Activated CD8-positive, alpha-beta memory T cell treated with anti-CD3 and anti-CD28 coated beads, Interleukin-2, amount 50 U/mL, for 24 hours (primary cell): Measurements from ENCODE around the gene TMEM204.

Experiments used
- DNase-seq: peaks from one replicate; pipeline ENCODE4 v3.0.0-alpha.2; 2020; ENCODE audit errors: extremely low read depth

TMEM204 gene

GRCh38 chr16:1520461-1520860 is 13.0 kb upstream of the TMEM204 start:
- DNase-seq, result no peak

GRCh38 chr16:1523581-1524245 is 9.8 kb upstream of the TMEM204 start:
- DNase-seq, result no peak

- DNase-seq, result no peak
Observed at GRCh38 chr16:1524366-1524765, 9.1 kb upstream of the TMEM204 start.

DNA sequence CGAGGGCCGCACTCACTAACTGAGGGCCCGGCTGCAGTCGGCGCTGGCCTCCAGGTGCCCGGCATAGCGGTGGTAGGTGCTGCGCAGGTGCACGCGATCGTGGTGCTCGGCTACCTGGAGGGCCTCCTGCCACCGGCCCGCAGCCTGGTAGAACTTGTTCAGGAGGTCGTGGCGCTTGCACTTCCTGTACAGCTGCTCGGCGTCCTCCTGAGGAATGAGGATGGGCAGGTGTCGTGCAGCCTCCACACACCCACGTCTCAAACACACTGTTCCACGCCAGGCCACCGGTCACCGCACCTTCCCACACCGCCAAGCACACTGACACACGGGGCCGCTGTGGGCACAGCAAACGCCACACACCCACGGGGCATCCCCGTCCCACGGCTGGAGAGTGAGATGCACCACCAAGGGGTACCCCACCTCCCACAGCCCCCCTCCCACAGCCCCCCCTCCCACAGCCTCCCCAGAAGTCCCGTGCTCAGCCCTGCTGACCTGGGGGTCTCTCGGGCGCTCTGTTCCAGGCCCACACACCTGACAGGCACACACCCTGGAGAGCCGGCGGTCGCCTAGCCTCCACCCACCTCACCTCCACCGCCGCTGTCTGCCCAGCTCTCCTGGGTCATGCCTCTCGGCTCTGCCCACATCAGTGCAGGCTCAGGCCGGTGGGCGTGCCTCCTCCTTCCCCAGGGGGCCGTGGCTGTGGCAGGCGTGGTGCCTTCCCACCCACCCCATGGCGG is 7.4 kb upstream of the TMEM204 start:
- no peak for DNase-seq

GRCh38 chr16:1526608-1527555 is 6.6 kb upstream of the TMEM204 start:
- DNase-seq, result no peak

DNA sequence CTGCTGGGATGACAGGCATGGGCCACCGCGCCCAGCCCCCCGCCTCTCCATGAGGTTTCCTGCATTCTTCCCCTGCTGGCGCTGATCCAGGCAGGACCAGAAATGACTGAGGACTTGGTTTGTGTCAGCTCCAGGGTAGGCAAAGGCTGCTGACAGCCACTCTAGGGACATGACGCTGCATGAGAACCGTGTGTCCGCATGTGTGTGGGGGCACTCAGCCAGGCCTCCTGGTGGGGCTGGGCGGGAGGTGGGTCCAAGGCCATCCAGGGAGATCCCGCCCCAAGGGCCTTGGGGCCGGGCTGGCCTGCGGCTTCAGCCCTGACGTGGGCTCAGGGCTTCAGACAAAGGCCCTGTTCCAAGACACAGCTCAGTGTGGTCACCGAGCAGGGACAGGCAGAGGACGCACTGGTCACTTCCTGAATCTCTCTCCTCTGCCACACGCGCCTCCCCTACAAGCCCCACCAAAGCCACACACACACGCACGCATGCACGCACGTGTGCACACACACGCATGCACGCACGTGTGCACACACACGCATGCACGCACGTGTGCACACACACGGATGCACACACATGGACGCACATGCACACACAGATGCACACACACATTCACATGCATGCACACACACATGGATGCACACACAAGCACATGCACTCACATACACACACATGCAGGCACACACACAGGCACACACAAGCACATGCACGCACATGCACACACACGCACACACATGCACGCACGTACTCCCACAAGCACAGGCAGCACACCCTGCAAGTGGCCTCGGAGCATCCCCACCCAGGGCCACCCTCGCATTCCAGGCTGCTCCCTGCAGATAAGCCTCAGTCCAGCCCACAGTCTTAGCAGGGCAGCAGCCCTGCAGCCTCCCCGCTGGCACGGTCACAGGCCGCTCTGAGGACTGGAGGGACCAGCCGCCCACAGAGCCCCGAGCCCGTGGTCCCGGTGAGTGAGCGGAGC is 5.3 kb upstream of the TMEM204 start:
- no peak for DNase-seq

GRCh38 chr16:1528921-1529537 is 4.4 kb upstream of the TMEM204 start:
- DNase-seq, result no peak

- DNase-seq, result no peak
Observed at GRCh38 chr16:1530349-1530882, 3.0 kb upstream of the TMEM204 start.

- no peak for DNase-seq
Observed at GRCh38 chr16:1530883-1531637, 2.4 kb upstream of the TMEM204 start.

- DNase-seq, result no peak
Observed at GRCh38 chr16:1531638-1531910, 1.9 kb upstream of the TMEM204 start.

DNA sequence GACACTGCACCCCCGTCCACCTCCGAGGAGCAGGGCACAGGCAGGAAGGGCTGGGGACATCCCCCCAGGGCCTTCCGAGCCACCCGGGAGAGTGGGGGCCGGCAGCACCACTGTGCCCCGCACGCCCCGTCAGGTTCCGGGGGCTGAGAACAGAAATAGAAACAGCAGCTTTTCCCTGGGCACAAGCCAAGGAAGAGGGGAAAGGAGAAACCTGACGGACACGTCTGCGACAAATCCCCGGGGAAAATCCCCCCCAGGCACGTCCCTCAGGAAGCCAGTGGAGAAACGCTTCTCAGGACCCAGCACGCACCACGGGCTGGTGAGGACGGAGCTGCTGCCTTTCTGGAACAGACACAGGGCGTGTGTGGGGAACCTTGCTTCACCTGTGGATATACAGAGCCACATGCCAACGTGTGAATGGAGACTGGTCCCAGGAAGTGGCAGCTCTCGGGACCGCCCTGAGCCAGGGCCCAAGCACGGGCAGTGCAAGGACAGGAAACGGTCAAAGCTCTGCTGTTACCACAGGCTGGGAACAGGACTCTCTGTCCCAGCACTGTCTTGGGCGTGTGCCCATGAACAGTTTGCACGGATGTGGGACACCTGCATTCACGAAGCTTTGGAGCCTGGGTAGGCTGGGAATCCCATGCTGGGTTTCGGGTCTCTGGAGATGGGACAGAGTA is 1.2 kb upstream of the TMEM204 start:
- no peak for DNase-seq

- DNase-seq, result no peak
Observed at GRCh38 chr16:1532771-1533170, 695 bp upstream of the TMEM204 start.

DNA sequence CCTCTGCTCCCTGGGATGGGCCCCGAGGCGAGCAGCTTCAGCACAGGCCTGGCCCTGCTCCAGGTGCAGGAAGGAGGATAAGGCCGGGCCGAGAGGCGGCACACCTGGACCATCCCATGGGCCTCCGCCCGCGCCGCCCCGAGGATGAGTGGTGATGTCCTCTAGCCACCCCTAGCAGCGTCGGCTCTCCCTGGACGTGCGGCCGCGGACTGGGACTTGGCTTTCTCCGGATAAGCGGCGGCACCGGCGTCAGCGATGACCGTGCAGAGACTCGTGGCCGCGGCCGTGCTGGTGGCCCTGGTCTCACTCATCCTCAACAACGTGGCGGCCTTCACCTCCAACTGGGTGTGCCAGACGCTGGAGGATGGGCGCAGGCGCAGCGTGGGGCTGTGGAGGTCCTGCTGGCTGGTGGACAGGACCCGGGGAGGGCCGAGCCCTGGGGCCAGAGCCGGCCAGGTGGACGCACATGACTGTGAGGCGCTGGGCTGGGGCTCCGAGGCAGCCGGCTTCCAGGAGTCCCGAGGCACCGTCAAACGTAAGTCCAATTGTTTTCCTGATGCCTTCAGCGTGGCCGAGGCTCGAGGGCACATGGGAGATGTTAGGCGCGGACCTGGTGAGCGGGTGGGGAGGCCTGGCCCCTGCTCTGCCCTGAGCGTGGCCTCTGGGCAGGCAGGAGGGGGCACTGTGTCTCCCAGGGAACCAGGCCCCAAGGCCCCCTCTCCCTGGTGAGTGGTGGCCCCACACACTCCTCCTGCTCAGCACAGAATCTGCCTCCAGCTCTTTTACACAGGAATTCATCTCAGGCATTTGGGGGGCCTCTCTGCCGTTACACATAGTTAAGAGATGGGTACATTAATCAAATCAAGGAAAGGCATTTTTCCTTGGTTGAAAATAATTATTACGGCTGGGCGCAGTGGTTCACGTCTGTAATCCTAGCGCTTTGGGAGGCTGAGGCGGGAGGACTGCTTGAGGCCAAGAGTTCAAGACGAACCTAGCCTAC is 855 bp downstream of the TMEM204 start:
- DNase-seq, result no peak

GRCh38 chr16:1535391-1536291 is 2.2 kb downstream of the TMEM204 start:
- DNase-seq, result no peak

- DNase-seq, result no peak
Observed at GRCh38 chr16:1536601-1537000, 3.1 kb downstream of the TMEM204 start.

- DNase-seq, result no peak
Observed at GRCh38 chr16:1537138-1537577, 3.7 kb downstream of the TMEM204 start.

- no peak for DNase-seq
Observed at GRCh38 chr16:1537763-1538289, 4.4 kb downstream of the TMEM204 start.
